Epithelial cell of esophagus (primary cell): ENCODE measurements around the gene SPINT1.
A peak's percentile ranks its signal among the peaks of the same experiment; 100 is the strongest.

Experiments
- DNase-seq: peaks from one replicate; pipeline ENCODE4 v3.0.0; 2010; ENCODE audit warnings: low read depth
- H3K4me3 ChIP-seq: 2 replicates; pipeline ENCODE4 v1.5.1; 2011; ENCODE audit warnings: mild to moderate bottlenecking, low read length, control low read depth
- CTCF ChIP-seq: IDR thresholded peaks from 2 replicates; pipeline ENCODE4 v1.5.1; 2011; ENCODE audit warnings: low read depth, mild to moderate bottlenecking, low read length, control low read depth, inconsistent platforms; ENCODE audit not compliant: insufficient read depth; ENCODE audit errors: missing control alignments

SPINT1 gene

GRCh38 chr15:40819048-40819447 is 24.8 kb upstream of the SPINT1 start:
- DNase-seq, result no peak
- no peak overlapping the region for H3K4me3 ChIP-seq
- no peak for TF ChIP-seq CTCF

- no peak for DNase-seq
- H3K4me3 ChIP-seq, result no peak overlapping the region
- TF ChIP-seq CTCF, result no peak
These were observed 22.7 kb upstream of the SPINT1 start for GRCh38 chr15:40821195-40821594.

GRCh38 chr15:40823572-40824343 is 20.1 kb upstream of the SPINT1 start:
- peak; percentile 85 for DNase-seq
- TF ChIP-seq CTCF, result no peak
- no peak overlapping the region for H3K4me3 ChIP-seq

GRCh38 chr15:40825661-40826422 is 18.0 kb upstream of the SPINT1 start:
- H3K4me3 ChIP-seq, result no peak overlapping the region
- TF ChIP-seq CTCF, result no peak
- peak; percentile 56 for DNase-seq

GRCh38 chr15:40826423-40827075 is 17.3 kb upstream of the SPINT1 start:
- no peak overlapping the region for H3K4me3 ChIP-seq
- no peak for DNase-seq
- TF ChIP-seq CTCF, result no peak

- TF ChIP-seq CTCF, result no peak
- no peak within 1 kb of the TSS for H3K4me3 ChIP-seq
- DNase-seq, result no peak
These were observed 15.3 kb upstream of the SPINT1 start, which contains the start of gene PPP1R14D for GRCh38 chr15:40828447-40829036. Gene PPP1R14D, minus strand, starts transcription at chr15:40828708. Its CDS starts 67 bp downstream, at chr15:40828641.
